T-helper 2 cell (primary cell): Measurements from ENCODE around the gene RDH8.
A peak's percentile ranks its signal among the peaks of the same experiment; 100 is the strongest.
"Not testable (repeated sequence)": the region's sequence is repeated elsewhere in the genome, so short reads cannot be mapped to it uniquely, and the experiment has no call there.

Experiments
- DNase-seq, 5 experiments: peaks; one replicate each; pipeline versions ENCODE4 v3.0.0 to v3.0.0-alpha.2; 2012 to 2022

RDH8 gene

DNA sequence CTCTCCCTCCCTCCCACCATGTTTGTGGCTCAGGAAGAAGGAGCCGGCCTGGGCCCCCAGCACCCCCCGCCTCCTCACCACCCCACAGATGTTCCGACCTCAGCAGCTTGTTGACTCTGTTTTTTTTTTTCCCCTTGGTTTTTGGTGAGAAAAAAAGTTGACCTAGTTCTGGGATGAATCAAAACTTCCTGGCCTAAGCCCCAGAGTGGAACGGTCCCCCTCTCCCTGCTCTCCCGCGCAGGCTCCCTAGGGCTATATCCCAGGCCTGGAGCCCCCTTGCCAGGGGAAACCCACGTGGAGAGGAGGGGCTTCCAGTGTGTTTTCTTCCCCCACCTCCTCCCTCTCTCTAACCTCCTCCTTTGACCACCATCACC lies 7.0 kb upstream of the RDH8 start:
- DNase-seq = peak in 1 of 5 experiments; percentile 55

DNA sequence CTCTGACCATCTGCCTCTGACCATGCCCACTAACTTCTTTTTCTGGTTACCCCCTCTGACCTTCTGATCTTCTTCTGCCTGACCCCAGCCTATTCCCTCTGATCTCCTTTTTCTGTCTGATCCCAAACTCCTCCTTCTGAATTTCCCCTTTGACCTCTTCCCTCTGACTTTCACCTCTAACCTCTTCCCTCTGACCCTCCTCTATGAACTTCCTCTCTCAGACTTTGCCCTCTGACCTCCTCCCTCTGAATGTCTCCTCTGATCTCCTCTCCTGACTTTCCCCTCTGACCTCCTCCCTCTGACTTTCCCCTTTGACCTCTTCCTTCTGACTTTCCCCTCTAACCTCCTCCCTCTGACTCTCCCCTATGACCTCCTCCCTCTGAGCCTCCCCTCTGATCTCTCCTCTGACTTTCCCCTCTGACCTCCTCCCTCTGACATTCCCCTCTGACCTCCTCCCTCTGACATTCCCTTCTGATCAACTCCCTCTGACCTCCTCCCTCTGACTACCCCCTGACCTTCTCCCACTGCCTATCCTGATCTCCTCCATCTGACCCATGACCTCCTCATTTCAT lies 6.4 kb upstream of the RDH8 start:
- no peak for DNase-seq

DNA sequence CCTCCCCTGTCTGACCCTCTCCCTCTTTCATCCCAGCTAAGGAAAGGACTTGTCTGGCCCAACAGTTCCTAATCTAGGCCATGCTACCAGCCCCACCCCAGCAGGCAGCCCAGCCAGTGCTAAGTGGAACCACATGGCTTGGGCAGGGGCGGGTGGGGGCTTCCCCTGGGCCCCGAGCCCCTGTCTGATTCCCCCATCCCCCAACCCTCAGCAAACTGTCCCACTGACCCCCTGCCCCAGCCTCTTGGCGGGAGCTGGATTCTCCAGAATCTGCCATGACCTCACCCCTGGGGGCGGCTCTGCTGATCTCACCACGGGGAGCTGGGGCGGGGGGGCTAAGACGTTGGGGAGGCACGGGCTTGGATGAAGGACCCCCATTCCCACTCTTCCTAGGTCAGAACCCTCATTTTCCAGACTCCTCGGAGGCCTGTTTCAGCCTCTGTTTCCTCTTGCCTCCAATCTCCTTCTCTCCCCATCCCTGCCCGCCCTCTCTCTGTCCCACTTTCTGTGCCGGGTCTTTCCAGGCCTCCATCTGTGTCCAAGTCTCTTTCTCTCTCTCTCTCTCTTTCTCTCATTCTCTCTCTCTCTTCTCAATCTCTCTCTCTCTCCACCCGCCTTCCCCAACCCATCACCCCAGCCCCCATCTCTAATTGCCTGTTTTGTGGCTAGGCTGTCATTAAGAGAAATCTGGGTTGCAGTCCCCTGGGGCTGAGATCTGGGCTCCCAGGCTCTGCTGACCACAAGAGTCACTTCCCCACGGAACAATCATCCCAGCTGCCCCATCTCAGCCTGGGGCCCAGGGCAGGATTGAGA lies 5.7 kb upstream of the RDH8 start:
- no peak for DNase-seq

DNA sequence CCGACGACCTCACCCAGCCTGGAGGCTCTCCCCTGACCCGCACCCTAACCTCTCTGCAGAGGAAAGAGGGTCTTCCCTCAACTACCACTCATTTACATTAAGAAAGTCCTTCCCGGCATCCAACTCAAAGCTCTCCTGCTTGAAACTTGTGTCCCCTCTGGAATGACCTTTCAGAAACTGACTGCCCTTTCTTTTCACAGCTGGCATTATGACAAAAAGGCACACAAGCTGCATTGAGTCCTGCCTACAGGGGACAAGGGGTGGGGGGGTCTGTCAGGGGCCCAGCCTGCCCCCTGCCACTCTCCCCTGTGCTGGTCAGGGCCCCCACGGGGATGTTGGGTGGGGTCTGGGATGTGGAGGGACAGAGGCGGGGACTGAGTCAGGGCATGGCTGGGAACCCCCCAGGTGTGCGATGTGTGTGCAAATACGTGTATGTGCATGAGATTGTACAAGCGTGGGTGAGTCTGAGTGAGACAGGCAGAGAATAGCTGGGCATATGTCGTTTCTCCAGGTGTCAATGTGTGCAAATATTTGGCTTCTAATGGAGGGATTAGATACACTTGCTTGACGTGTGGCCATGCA lies 5.0 kb upstream of the RDH8 start:
- no peak for DNase-seq

DNA sequence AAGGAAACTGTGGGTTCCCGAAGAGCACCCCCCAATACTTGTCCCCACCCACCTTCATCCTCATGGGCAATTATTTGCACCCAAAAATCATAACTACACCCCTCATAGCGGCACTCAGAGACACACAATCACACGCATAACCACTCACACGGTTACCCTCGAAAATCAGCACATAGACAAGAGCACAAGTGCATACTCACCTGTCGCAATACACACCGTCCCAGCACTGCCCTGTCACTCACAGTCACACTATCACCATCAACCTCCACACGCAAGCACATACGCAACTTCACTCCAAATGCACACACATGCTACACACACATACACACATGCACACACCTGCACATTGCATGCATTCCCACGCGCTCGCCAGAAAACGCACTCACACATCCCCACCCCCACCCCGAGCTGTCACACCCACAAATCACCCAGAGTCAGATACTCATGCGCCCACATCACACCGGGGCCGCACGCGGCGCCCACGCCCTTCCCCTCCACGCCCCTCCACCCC lies 3.5 kb upstream of the RDH8 start:
- DNase-seq = peak in 1 of 5 experiments; percentile 58

DNA sequence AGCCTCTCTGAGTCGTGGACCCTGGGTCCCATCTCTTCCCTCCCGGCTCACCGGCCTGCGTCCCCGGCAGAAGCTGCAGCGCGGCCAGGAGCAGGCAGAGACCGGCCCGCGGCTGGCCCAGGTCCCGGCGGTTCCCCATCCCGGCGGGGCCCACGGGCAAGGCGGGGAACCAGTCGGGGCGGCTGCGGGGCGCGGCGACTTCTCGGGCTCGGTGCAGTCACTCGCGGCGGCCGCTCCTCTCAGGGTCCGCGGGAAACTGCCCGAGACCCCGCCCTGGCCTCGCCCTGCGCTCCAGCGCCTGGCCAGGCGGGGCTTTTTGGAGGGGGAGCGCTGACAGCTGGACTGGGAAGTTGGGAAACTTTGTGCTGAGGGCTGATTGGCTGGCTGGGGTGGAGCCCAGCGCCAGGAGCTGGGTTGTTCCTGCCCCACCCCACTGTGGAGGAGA lies 3.0 kb upstream of the RDH8 start, which contains the start of gene COL5A3:
COL5A3 (minus strand) TSS at position 258 of the 445 bp plus-strand sequence; CDS start at position 139, 119 bp downstream.
- DNase-seq = no peak

DNA sequence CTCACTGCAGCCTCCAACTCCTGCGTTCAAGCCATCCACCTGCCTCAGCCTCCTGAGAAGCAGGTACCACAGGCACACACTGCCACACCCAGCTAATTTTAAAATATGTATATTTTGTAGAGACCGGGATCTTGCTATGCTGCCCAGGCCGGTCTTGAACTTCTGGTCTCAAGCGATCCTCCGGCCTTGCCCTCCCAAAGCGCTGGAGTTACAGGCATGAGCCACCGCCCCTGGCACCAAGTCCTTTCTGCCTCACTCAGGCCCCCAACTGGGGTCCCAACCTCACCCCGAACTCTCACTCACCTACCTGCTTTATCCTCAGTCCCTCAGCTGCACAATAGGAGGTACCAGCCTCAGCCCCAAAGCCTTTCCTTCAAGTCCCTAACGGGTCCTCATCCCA lies 2.3 kb upstream of the RDH8 start:
- DNase-seq = no peak

DNA sequence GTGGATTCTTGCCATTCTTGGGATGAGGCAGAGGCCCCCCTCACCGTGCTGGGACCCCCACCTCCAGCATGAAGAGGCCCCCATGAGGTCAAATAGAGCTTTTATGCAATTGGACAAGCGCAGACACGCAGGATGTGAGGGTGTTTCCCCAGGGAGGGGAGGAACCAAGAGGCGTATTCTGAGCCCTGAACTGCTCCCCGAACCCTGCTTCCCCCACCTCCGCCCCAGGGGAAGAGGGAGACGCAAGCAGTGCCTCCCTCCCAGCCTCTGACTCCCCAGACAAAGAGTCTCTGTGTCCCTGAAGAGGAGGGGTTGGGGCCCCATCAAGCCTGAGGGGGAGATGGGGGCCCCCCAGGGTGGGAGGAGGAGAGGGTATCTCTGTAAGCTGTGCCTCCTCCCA lies 1.3 kb upstream of the RDH8 start:
- DNase-seq = no peak

DNA sequence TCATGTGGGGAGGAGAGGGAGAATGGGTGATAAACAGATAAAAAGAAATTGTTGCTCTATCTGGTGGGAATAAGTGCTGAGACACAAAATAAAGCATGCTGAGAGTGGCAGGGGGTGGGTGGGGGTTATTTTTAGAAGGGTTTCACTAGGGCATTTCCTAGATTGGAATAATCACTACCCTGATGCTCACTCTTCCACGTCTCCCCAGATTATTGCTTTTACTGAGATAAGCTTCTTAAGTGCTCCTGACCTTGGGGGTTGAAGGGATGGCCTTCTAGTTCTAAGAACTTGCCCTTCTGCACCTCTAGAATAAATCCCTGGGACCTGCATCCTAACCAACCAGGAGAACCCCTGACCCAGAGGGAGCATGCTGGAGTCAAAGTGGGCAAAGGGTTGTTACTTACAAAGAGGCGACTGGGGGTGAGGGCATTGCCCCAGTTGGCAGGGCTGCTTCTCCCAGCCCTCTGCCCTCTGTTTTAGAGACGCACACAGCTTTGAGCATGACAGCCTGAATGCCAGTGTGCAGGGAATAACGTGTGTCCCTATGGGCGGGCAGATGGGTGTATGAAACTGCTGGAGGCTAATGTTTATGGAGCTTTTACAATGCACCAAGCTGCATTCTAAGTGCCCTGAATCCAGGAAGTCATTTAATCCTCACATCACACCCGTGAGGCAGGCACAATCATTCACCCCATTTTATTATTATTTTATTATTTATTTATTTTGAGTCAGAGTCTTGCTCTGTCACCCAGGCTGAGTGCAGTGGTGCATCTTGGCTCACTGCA lies 743 bp downstream of the RDH8 start:
- DNase-seq = no peak

DNA sequence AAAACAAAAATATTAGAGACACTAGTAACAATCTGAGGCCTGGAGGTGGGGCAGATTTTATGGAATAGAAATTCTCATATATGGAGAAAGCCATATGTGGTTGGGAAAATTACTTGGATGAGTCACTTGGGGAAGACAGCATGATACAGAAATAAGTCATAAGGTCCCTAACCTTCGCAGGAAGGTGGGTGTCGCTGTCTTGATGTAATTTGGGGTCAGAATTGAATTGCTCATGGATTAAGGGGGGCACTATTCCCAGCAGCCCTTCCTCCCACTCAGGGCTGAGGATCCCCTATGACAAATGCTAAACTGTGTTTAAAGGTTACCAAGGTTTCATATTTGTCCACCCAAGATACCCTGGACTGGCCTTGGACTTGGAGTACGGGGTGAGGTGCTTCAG lies 5.0 kb downstream of the RDH8 start:
- DNase-seq = no peak

DNA sequence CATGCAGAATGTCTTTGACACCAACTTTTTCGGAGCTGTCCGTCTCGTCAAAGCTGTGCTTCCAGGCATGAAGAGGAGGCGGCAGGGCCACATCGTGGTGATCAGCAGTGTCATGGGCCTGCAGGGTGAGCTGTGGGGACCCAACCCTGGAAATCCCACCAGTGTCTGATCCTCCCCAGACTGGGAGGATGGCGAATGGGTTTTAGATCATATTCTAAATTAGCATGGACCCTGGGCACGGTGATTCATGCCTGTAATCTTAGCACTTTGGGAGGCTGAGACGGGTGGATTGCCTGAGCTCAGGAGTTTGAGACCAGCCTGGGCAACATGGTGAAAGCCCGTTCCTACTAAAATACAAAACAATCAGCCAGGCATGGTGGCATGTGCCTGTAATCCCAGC lies 5.5 kb downstream of the RDH8 start:
- DNase-seq = no peak

DNA sequence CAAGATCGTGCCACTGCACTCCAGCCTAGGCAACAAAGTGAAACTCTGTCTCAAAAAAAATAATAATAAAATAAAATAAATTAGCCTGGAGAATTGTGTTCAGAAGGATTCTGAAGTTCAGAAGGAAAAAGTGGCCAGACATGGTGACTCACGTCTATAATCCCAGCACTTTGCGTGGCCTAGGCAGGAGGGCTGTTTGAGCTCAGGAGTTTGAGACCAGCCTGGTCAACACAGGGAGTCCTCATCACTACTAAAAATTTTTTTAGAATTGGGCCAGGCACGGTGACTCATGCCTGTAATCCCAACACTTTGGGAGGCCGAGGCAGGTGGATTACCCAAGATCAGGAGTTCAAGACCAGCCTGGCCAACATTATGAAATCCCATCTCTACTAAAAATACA lies 6.0 kb downstream of the RDH8 start:
- DNase-seq = no peak

DNA sequence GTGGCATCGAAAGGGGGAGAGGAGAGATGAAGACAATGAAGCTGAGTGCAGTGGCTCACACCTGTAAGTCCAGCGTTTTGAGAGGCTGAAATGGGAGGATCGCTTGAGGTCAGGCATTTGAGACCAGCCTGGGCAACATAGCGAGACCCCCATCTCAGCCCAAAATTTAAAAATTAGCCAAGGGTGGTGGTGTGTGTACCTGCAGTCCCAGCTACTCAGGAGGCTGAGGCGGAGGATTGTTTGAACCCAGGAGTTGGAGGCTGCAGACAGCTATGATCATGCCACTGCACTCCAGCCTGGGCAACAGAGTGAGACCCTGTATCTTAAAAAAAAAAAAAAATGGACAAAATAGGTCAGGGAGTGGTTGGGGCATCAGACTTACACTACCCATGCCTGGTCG lies 7.6 kb downstream of the RDH8 start:
- DNase-seq = no peak

DNA sequence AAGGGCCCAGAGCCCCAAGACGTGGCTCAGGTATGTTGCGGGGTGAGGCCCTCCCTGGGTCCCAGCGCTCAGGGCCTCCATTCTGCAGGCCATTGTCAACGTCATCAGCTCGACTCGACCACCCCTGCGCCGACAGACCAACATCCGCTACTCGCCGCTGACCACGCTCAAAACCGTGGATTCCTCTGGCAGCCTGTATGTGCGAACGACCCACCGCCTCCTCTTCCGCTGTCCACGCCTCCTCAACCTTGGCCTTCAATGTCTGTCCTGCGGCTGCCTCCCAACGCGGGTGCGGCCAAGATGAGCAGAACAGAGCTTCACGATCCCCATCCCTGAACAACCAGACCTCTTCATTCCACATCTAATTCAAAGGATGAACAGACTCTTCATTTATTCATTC lies 8.2 kb downstream of the RDH8 start:
- no peak for DNase-seq

DNA sequence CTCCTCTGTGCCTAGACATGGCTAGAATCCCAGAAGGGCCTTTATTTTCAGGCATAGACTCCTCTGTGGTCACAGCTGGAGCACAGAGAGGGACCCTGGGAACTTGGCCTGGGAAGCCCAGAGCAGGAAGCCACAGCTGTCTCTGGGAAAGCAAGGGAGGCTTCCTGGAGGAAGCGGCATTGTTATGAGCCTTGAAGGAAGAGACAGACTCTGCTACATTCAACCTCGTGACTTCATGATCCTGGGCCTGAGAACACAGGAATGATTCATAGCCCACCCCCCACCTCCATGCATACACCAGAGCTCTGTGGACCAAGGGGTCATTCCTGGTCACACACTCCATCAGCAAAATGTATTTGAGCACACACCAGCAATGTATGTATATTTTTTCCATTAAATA lies 8.6 kb downstream of the RDH8 start:
- DNase-seq = no peak

DNA sequence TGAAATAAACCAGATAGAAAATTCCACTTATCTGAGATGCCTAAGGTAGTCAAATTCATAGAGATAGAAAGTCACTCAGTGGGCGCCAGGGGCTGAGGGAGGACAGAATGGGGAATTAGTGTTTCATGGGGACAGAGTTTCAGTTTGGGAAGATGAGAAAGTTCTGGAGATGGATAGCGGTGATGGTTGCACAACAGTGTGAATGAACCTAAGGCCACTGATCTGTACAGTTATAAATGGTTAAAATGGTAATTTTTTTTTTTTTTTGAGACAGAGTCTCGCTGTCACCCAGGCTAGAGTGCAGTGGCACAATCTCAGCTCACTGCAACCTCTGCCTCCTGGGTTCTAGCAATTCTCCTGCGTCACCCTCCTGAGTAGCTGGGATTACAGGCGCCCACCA lies 9.8 kb downstream of the RDH8 start:
- DNase-seq = not testable (repeated sequence)

DNA sequence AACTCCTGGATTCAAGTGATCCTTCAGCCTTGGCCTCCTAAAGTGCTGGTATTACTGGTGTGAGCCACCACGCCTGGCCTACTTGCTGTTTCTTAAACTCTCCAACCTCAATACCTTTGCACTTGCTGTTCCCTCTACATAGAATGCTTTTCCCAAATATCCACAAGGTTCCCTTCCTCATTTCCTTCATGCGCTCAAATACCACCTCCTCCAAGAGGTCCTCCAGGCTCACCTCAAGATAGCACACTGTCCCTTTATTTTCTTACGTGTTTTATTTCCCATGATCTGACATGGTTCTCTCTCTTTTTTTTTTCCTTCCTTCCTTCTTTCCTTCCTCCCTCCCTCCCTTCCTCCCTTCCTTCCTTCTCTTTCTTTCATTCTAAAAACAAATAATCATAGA lies 13.5 kb downstream of the RDH8 start:
- no peak for DNase-seq

DNA sequence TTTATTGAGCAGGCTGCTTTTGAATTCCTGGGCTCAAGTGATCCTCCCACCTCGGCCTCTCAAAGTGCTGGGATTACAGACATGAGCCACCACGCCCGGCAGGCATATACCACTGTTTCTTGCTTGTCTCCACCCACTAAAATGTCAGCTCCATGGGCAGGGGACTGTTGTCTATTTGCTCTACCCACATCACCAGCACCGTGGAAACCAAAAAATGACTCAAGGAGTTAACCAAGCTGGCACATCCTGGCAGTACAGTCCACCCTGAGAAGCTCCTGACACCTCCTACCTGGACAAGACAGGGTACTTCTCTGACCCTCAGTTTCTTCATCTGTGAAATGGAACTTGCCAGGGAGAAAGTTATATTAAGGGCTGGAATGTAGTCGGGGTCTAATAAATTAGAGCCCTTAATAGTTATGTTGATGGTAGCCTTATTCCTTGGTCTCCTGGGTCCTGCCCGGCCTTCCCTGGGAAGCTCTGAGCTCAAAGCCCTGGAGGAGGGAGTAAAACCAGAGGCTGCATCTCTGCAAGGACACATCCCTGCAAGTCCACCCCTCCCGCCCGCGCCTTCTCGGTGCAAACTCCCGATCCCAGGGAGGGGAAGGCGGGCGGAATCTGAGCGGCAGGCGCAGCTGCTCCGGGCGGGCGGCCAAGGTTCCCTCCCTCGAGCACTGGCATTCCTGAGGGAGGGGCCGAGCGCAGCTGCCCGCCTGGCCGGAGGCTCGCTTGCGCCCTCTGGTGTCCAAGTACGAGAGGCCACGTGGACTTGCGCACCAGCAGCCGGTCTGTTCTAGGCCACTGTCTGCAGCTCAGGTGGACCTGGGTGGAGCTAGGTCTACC lies 14.1 kb downstream of the RDH8 start:
- DNase-seq = peak; percentile 58 to 70 (median 64)

DNA sequence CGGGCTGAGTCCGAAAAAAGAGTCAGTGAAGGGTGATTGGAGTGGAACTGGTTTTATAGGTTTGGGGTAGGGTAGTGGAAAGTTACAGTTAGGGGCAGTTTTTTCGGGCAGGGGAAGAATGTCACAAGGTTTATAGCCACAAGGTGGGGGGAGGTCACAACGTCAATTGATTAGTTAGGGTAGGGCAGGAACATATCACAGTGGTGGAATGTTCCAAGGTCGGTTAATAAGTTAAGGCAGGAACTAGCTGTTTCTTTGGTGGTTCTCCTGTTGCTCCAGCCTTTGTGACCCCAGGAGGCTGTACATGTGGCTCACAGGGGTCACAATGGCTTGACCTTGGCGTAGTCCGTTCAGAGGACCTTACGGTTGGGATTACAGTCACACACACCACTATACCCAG lies 20.3 kb downstream of the RDH8 start:
- no peak for DNase-seq

DNA sequence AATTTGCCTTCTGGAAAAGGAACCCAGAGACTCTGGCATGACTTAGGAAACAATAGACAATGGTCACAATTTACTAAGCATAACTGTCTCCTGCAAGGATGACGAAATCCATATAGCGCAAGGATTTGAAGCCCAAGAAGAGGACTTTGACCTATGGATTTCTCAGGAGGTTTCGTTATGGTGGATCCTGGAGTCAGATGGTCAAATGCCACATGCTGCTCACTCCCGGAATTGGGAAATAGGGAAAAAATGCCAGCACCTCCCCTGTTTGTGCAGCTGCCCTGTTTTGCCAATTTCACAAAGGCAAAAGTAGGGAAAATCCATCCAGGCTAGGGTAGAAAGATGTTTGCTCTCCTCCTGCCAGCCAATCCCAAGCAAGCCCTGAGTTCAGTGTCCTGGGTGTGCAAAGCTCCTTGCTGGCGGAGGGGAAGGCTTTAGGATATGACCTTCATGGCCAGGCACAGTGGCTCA lies 23.4 kb downstream of the RDH8 start:
- no peak for DNase-seq

DNA sequence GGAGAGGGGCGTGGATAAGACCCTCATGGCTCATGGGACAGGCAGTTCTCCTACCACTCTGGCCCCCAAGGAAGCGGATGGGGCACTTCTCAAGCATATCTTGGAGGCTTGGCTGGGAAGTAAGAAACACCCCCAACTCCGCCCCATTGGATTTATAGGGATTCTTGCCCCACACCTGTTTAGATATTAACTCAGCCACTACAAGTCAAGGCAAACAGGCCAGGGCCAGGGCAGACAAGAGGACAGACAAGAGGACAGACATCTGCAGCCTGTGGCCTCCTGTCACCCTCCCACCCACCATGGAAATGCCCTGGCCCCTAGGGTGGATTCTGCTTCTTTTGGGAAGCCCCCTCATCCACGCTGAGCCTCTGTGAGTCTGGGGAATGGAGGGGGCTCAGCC lies 24.1 kb downstream of the RDH8 start:
- DNase-seq = no peak

DNA sequence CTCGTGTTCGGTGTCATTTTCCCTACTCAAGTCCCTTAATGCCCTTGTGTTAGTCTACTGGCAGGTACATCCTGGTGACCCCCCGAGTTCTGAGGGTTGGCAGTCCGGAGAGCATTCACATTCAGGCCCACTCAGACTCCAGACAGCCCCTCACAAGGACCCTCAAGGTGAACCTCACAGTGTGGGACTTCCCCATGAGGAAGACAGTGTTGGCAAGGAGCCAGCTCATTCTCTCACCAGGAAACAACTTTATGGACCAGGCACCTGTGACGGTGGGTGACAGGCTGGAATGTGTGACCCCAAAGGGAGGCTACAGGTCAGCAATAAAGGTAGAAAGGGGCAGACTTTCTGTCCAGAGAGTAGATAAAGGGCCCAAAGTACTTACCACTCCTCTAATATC lies 24.5 kb downstream of the RDH8 start:
- no peak for DNase-seq
